Activated CD4-positive, alpha-beta T cell treated with anti-CD3 and anti-CD28 coated beads, Interleukin-10, Interleukin-2, amounts not matched to agents 100 ng/mL and 50 ng/mL, durations not matched to agents 16 hours and 8 hours (primary cell): ENCODE measurements around the gene OTULINL.
A peak's percentile ranks its signal among the peaks of the same experiment; 100 is the strongest.
"Not testable (repeated sequence)": the region's sequence is repeated elsewhere in the genome, so short reads cannot be mapped to it uniquely, and the experiment has no call there.

ENCODE experiments used
- DNase-seq: peaks from one replicate; pipeline ENCODE4 v3.0.0-alpha.2; 2020

OTULINL gene

DNA sequence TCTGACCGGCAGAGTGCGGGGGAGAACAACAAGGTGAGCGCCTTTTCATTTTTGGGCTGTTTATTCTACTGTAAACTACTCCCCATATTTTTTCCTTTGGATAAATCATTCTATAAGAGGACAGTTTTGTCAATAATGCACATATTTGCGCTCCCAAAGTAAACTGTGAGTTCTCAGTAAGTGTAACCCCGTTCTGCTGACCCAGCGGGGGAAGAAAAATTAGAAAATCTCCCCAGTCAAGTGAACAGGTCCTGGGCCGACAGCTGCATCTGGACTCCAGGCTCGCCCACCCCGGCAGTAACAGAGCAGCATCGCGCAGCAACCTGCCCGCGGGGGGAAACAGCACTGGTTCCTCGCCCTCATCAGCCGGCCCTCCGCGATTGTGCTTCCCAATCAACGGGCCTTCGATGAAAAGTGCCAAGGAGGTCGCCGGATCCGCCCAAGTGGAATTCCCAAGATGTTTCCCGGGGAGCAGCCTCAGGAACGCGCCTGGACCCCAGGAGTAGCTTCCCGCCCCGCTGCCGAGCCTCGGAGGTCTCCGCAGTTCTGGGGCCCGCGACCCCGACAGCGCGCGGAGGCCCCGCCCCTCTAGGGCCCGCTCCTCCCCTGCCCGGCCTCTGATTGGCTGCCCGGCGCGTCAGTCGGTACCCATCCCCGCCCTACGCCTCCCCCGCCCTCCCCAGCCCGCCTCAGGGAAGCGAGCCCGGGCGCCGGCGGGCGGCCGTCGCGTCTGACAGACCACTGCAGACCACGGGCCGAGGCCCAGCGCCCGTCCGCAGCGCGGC lies at the start of gene OTULINL:
Gene OTULINL, plus strand, starts transcription at position 687 of the 785 bp plus-strand sequence. CDS start 103 bp downstream, outside the sequence.
- DNase-seq = peak; percentile 90

DNA sequence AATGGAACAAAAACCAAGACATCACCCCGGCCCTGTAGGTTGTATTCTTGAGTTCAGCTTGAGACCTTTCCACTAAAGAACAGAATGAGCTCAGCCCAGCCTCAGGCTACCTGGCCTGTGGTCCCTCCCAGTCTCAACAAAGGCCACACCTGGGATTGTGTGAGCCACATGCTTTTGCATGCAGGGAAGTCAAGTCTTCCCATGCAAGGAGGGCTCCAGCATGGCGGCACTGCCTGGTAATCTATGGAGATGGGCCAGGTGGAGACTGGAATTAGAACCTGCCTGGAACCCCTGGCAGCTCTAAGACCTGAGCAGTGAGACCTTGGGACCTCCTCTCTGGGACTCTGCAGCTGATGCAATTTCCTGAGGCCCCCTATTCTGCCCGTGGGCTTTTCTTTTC lies 49.4 kb upstream of the OTULINL start:
- DNase-seq = no peak

GRCh38 chr5:14534773-14535172 lies 46.8 kb upstream of the OTULINL start:
- DNase-seq = no peak

GRCh38 chr5:14545308-14545707 lies 36.3 kb upstream of the OTULINL start:
- no peak for DNase-seq

DNA sequence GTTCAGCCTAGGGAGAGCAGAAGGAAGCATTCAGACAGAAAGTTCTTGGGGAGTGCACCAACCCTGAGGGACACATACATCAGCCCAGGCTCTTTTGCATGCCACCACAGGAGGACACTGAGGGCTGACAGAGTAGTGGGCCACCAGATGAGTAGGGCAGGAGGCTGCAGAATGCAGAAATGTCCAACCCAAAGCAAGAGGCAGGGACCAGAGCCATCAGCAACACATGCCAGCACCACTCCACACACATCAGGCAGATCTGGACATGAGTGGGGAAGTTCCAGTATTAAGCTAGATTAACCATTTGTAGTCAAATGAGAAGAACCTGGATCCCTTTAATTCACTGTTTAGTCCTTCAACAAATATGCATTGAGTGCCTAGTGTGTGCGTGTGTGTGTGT lies 35.7 kb upstream of the OTULINL start:
- DNase-seq = no peak

GRCh38 chr5:14547666-14548065 lies 33.9 kb upstream of the OTULINL start:
- no peak for DNase-seq

DNA sequence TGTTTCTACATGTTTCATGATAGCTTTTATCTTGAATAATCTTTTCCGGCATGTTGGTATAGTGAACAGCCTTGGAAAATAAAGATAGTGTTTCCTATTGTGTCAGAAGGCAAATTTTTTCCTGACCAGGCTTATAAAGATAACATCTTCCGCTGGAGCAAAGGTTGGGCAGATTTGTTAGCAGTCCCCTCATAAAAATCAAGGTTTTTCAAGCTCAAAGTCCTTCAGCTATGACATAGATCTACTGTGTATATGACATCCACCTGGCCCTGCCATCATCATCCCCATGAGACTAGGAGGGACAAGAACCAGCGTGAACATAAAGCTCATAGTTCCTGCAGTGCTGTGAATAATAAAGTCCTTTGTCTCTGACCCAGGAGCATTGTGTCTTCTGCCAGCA lies 30.4 kb upstream of the OTULINL start:
- no peak for DNase-seq

GRCh38 chr5:14552017-14552416 lies 29.6 kb upstream of the OTULINL start:
- DNase-seq = no peak

GRCh38 chr5:14554288-14554687 lies 27.3 kb upstream of the OTULINL start:
- DNase-seq = not testable (repeated sequence)

- DNase-seq = no peak
These were observed 25.6 kb upstream of the OTULINL start for GRCh38 chr5:14556015-14556414.

DNA sequence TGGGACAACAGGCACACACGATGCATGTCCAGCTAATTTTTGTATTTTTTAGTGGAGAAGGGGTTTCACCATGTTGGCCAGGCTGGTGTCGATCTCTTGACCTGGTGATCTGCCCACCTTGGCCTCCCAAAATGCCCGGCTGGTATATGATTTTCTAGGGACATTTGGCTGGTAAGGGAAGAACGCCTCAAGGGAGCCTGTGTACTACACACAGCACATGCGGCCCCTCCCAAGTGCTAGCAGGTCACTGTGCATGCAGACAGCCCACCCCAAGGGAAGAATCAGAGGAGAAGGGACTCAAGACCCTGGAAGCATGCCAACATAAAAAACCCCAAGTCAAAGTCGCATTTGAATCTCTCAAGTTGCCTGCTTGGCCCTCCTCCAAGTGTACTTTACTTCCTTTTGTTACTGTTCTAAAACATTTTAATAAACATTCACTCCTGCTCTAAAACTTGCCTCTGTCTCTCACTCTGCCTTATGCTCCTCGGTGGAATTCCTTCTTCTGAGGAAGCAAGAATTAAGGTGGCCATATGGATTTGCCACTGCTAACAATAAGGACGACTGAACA lies 24.3 kb upstream of the OTULINL start:
- no peak for DNase-seq

GRCh38 chr5:14557791-14558415 lies 23.7 kb upstream of the OTULINL start:
- no peak for DNase-seq

- no peak for DNase-seq
These were observed 21.4 kb upstream of the OTULINL start for GRCh38 chr5:14560091-14560595.

- DNase-seq = no peak
These were observed 19.9 kb upstream of the OTULINL start for GRCh38 chr5:14561741-14562140.

DNA sequence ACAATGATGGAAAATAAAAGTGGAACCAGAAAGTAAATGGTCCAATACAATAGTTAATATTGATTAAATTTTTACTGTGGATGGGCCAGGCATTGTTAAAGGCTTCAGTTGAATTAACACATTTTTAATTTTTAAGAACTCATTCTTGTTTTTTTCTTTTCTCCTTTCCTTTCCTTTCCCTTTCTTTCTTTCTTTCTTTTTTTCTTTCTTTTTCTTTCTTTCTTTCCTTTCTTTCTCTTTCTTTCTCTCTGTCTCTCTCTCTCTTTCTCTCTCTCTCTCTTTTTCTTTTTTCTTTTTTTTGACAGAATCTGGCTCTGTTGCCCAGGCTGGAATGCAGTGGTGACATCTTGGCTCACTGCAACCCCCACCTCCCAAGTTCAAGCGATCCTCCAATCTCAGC lies 13.3 kb upstream of the OTULINL start:
- DNase-seq = no peak

GRCh38 chr5:14569948-14570691 lies 11.5 kb upstream of the OTULINL start:
- no peak for DNase-seq

DNA sequence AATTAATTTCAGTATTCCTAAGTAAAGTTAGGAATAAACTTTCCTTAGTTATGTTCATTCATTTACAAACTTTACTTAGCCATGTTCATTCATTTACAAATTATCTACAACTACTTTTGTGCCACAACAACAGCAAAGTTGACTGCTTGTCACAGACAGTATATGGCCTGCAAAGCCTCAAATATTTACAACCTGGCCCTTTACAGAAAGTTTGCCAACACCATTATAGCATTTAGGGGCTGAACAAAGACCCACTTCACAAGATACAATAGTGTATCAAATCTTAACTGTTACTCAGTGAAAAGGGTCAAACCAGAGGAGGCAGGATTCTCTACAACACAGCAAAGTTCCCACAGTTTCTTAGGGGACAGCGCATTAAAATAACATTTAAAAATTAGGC lies 9.7 kb upstream of the OTULINL start:
- DNase-seq = no peak

- DNase-seq = no peak
These were observed 9.2 kb upstream of the OTULINL start for GRCh38 chr5:14572385-14572784.

- no peak for DNase-seq
These were observed 8.8 kb upstream of the OTULINL start for GRCh38 chr5:14572836-14573235.

DNA sequence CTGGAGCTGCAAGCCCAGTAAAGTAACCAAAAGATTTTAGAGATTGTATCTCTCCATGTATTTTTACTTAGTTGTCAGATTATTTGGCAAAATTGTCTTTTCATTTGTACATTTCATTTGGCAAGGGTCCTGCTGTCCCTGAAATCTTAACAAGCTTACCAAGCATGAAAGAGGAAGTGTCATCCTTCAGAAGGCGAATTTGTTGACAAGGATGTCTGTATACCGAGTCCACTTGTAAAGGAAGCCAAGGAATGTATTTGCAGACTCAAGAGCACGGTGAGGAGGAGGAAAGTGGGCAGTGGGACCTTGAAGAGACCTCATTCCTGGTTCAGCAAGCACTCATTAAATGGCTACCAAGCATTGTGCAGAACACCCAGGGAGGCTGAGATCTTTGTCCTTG lies 7.5 kb upstream of the OTULINL start:
- DNase-seq = no peak

DNA sequence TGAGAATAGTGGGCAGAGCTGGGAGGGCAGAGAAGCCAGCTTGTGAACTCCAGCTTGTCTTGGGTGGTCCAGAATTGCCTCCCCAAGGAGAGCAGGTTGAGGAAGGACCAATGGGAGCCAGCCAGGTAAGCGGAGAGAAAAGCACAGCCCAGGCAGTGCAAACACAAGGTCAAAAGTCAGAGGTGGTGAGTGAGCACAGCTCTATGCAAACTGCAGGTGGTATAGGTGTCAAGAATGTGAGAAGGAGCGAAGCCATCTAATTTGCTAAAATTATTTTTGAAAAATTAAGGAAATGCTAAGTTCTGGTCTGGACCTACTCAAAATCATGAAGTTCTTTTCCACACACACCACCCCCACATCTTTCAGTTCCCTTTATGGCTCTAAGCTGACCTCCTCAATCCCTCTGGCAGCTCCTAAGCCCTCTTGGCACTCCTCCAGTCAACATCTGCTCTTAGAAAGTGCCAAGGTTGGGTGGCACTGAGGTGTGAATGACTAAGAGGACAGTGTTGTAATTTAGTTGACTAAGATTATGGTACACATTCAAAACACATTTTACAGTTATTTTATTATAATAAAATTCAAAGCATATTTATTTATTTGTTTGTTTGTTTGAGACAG lies 6.6 kb upstream of the OTULINL start:
- no peak for DNase-seq

GRCh38 chr5:14576206-14576605 lies 5.4 kb upstream of the OTULINL start:
- DNase-seq = no peak
